ENCODE measurements around the gene NAA30. TPM values are rescaled to one million over a fixed set of nuclear protein-coding genes. Genes with fewer than 3 reads are reported as not detected.

NAA30 gene
- total RNA-seq, 1 experiment from 2014 or later, result 14.0 TPM

DNA sequence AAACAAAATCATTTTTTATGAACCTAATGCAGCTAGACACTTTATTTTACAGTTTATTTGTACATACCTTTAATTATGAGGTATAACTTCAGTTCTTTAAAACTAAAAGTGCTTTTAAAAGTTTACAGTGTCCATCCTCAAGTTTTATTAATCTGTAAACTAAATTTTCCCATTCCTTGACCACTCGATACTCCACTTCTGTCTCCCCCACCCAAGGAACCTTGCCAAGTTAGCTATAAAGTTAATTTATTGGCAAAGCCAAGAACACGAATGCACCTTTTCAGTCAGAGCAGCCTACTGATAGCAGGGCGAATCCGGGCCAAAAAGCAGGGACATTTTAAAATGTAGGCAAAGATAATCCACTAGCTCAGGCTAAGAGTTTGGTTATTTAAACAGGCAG is 29.6 kb downstream of the NAA30 start:
- Histone ChIP-seq H3K4me3 (replicated peaks in 1 of 2; ENCODE audit: low read depth in 1 of 2, low read length in 2 of 2) (no peak overlapping the region), H3K27me3 (ENCODE audit: insufficient read depth, low read length) (no peaks in the 10 kb centered on the region), H2AFZ (ENCODE audit: low read depth, low read length, poor library complexity, severe bottlenecking) (no peak overlapping the region), H3K9me3 (ENCODE audit: control insufficient read depth in 1 of 2, insufficient read depth in 1 of 2, low read depth in 1 of 2, low read length in 2 of 2) (no peaks in the 10 kb centered on the region), H3K36me3 (ENCODE audit: control insufficient read depth in 1 of 2, insufficient read depth in 2 of 2, low read length in 2 of 2) (no peaks in the 10 kb centered on the region), H3K79me2 (ENCODE audit: insufficient read depth, low read length) (no peaks in the 10 kb centered on the region), H3K9me2 (ENCODE audit: insufficient read depth) (no peaks in the 10 kb centered on the region), H3K9ac (ENCODE audit: low read length) (no peak overlapping the region), H3K27ac (ENCODE audit: low read depth, low read length) (no peak overlapping the region), H4K20me1 (ENCODE audit: insufficient read depth) (no peaks in the 10 kb centered on the region), H3K4me1 (ENCODE audit: control insufficient read depth in 1 of 2, insufficient read depth in 2 of 2, low read length in 2 of 2) (no peaks in the 10 kb centered on the region), H3K4me2 (ENCODE audit: low read length) (no peak overlapping the region)
- ATAC-seq (no peak), DNase-seq (ENCODE audit: low read depth, low spot score) (no peak)
- intact Hi-C loops (cut with micrococcal nuclease), result no loop called here
- POLR2A ChIA-PET, result no interaction called here
- CTCF ChIA-PET, result no interaction called here
- TF ChIP-seq, protein P1, sequence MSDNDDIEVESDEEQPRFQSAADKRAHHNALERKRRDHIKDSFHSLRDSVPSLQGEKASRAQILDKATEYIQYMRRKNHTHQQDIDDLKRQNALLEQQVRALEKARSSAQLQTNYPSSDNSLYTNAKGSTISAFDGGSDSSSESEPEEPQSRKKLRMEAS (IDR thresholded peaks at IDR 0.05), result no peak
- TF ChIP-seq, protein P2, sequence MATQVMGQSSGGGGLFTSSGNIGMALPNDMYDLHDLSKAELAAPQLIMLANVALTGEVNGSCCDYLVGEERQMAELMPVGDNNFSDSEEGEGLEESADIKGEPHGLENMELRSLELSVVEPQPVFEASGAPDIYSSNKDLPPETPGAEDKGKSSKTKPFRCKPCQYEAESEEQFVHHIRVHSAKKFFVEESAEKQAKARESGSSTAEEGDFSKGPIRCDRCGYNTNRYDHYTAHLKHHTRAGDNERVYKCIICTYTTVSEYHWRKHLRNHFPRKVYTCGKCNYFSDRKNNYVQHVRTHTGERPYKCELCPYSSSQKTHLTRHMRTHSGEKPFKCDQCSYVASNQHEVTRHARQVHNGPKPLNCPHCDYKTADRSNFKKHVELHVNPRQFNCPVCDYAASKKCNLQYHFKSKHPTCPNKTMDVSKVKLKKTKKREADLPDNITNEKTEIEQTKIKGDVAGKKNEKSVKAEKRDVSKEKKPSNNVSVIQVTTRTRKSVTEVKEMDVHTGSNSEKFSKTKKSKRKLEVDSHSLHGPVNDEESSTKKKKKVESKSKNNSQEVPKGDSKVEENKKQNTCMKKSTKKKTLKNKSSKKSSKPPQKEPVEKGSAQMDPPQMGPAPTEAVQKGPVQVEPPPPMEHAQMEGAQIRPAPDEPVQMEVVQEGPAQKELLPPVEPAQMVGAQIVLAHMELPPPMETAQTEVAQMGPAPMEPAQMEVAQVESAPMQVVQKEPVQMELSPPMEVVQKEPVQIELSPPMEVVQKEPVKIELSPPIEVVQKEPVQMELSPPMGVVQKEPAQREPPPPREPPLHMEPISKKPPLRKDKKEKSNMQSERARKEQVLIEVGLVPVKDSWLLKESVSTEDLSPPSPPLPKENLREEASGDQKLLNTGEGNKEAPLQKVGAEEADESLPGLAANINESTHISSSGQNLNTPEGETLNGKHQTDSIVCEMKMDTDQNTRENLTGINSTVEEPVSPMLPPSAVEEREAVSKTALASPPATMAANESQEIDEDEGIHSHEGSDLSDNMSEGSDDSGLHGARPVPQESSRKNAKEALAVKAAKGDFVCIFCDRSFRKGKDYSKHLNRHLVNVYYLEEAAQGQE (IDR thresholded peaks at IDR 0.05; ENCODE audit: low read depth), result no peak
- no TSS peak for BruUV-seq (replicated peaks)
- RAD21 ChIA-PET (ENCODE audit: low non-redundant PET in 1 of 2, low total read pairs in 2 of 2, uncharacterized antibody in 2 of 2, unreplicated experiment in 2 of 2), result no interaction called here

DNA sequence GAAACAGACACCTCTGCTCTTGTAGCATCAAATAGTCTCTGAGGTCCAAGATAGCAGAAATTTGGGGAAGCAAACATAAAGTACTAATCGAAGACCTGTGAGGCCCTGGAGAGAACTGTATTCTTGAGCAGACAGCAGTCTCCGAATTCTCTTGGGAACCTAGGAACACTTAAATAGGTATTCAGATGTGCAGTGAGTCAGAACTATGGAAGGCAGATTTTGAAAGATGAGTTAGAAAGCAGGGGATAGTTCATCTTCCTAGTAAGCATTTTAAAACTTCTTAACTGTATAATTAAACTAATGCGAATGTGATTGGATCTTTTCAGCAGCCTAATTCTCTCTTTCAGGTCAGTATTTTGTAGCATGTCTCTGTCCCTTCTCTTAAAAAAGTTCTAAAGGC is 30.6 kb downstream of the NAA30 start:
- no TSS peak for BruUV-seq (replicated peaks)
- intact Hi-C loops (cut with micrococcal nuclease), result no loop called here
- H3K9ac ChIP-seq (ENCODE audit: low read length), result no peak overlapping the region
- DNase-seq (ENCODE audit: low read depth, low spot score), result no peak
- RAD21 ChIA-PET (ENCODE audit: low non-redundant PET in 1 of 2, low total read pairs in 2 of 2, uncharacterized antibody in 2 of 2, unreplicated experiment in 2 of 2), result no interaction called here
- no peak overlapping the region for H3K4me3 ChIP-seq (replicated peaks in 1 of 2; ENCODE audit: low read depth in 1 of 2, low read length in 2 of 2)
- no peak overlapping the region for H2AFZ ChIP-seq (ENCODE audit: low read depth, low read length, poor library complexity, severe bottlenecking)
- CTCF ChIA-PET, result no interaction called here
- no peaks in the 10 kb centered on the region for H3K9me2 ChIP-seq (ENCODE audit: insufficient read depth)
- H3K79me2 ChIP-seq (ENCODE audit: insufficient read depth, low read length), result no peaks in the 10 kb centered on the region
- POLR2A ChIA-PET, result no interaction called here
- no peaks in the 10 kb centered on the region for H3K27me3 ChIP-seq (ENCODE audit: insufficient read depth, low read length)
- no peak overlapping the region for H3K4me2 ChIP-seq (ENCODE audit: low read length)
- H3K27ac ChIP-seq (ENCODE audit: low read depth, low read length), result no peak overlapping the region
- H3K4me1 ChIP-seq (ENCODE audit: control insufficient read depth in 1 of 2, insufficient read depth in 2 of 2, low read length in 2 of 2), result no peaks in the 10 kb centered on the region
- ATAC-seq, result no peak
- no peaks in the 10 kb centered on the region for H3K9me3 ChIP-seq (ENCODE audit: control insufficient read depth in 1 of 2, insufficient read depth in 1 of 2, low read depth in 1 of 2, low read length in 2 of 2)
- H4K20me1 ChIP-seq (ENCODE audit: insufficient read depth), result no peaks in the 10 kb centered on the region
- no peaks in the 10 kb centered on the region for H3K36me3 ChIP-seq (ENCODE audit: control insufficient read depth in 1 of 2, insufficient read depth in 2 of 2, low read length in 2 of 2)
- TF ChIP-seq, protein P3, sequence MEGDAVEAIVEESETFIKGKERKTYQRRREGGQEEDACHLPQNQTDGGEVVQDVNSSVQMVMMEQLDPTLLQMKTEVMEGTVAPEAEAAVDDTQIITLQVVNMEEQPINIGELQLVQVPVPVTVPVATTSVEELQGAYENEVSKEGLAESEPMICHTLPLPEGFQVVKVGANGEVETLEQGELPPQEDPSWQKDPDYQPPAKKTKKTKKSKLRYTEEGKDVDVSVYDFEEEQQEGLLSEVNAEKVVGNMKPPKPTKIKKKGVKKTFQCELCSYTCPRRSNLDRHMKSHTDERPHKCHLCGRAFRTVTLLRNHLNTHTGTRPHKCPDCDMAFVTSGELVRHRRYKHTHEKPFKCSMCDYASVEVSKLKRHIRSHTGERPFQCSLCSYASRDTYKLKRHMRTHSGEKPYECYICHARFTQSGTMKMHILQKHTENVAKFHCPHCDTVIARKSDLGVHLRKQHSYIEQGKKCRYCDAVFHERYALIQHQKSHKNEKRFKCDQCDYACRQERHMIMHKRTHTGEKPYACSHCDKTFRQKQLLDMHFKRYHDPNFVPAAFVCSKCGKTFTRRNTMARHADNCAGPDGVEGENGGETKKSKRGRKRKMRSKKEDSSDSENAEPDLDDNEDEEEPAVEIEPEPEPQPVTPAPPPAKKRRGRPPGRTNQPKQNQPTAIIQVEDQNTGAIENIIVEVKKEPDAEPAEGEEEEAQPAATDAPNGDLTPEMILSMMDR (IDR thresholded peaks at IDR 0.05 in 2 of 3, conservative IDR thresholded peaks at IDR 0.05 in 1 of 3; ENCODE audit: borderline replicate concordance in 1 of 3, insufficient read depth in 1 of 3, low read depth in 2 of 3, low read length in 2 of 3), result no peak
- TF ChIP-seq YY1 (IDR thresholded peaks at IDR 0.05; ENCODE audit: extremely low read depth, insufficient replicate concordance, low read depth, low read length) (no peak), SP1 (IDR thresholded peaks at IDR 0.05; ENCODE audit: low read depth) (no peak), CBX3 (IDR thresholded peaks at IDR 0.05; ENCODE audit: low read depth) (no peak), EZH2 (IDR thresholded peaks at IDR 0.05) (no peak), JUND (IDR thresholded peaks at IDR 0.05) (no peak), RAD21 (IDR thresholded peaks at IDR 0.05; ENCODE audit: low read depth) (no peak), ZFX (IDR thresholded peaks at IDR 0.05) (no peak), CEBPB (IDR thresholded peaks at IDR 0.05; ENCODE audit: low read depth) (no peak)
- TF ChIP-seq, protein P1 (IDR thresholded peaks at IDR 0.05), result no peak
- TF ChIP-seq, protein P2 (IDR thresholded peaks at IDR 0.05; ENCODE audit: low read depth), result no peak
